Measurements from ENCODE around the gene PHLDA2. TPM values are rescaled to one million over a fixed set of nuclear protein-coding genes. Genes with fewer than 3 reads are reported as not detected.
A peak's percentile ranks its signal among the peaks of the same experiment; 100 is the strongest.

Gene PHLDA2
- total and polyA plus RNA-seq, 2 donors from 2014 or later = 9.0 to 19.7 TPM

DNA sequence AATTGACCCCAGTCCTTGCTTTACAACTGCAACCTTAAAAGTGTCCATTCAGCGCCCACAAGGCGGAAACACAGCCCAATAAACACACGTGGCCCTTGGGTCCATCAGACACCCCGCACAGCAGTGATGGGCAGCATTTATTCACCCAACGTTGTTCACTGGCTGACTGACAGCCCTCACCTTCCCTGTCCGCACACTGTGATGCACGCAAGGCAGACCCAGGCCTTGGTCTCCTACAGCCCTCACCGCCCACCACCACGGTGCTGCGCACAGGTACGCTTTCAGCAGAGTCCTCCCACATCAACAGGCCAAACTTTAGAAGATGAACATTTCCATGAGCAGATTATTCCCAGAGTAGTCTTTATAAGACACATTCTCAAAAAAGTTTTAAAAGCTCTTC lies 20.7 kb upstream of the PHLDA2 start:
- FAIRE-seq = no peak
- no peaks in the 10 kb centered on the region for H3K9me3 ChIP-seq (ENCODE audit: control insufficient read depth in 2 of 3, insufficient read depth in 1 of 3, low read length in 3 of 3)
- no peak overlapping the region for H3K4me3 ChIP-seq (ENCODE audit: low read length in 3 of 3)
- no peak for DNase-seq
- no peak overlapping the region for H3K27ac ChIP-seq (ENCODE audit: low read depth in 2 of 2, low read length in 2 of 2)
- TF ChIP-seq, protein P1, sequence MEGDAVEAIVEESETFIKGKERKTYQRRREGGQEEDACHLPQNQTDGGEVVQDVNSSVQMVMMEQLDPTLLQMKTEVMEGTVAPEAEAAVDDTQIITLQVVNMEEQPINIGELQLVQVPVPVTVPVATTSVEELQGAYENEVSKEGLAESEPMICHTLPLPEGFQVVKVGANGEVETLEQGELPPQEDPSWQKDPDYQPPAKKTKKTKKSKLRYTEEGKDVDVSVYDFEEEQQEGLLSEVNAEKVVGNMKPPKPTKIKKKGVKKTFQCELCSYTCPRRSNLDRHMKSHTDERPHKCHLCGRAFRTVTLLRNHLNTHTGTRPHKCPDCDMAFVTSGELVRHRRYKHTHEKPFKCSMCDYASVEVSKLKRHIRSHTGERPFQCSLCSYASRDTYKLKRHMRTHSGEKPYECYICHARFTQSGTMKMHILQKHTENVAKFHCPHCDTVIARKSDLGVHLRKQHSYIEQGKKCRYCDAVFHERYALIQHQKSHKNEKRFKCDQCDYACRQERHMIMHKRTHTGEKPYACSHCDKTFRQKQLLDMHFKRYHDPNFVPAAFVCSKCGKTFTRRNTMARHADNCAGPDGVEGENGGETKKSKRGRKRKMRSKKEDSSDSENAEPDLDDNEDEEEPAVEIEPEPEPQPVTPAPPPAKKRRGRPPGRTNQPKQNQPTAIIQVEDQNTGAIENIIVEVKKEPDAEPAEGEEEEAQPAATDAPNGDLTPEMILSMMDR (IDR thresholded peaks at IDR 0.05; ENCODE audit: borderline replicate concordance, extremely low read depth, insufficient read depth) = no peak
- H3K4me1 ChIP-seq (ENCODE audit: control insufficient read depth in 2 of 3, insufficient read depth in 2 of 3, low read depth in 1 of 3, low read length in 3 of 3) = peaks cover 0 to 8% (median 7%) of the 10 kb centered on the region in 3 donors
- intact Hi-C loops (cut with DNase I) = no loop called here
- no peaks in the 10 kb centered on the region for H3K27me3 ChIP-seq (ENCODE audit: control insufficient read depth, insufficient read depth, low read length)
- H3K9ac ChIP-seq (ENCODE audit: low read length in 3 of 3) = no peak overlapping the region
- H3K36me3 ChIP-seq (ENCODE audit: control insufficient read depth in 2 of 3, insufficient read depth in 3 of 3, low read length in 3 of 3) = peaks cover 3 to 78% (median 36%) of the 10 kb centered on the region in 3 donors

DNA sequence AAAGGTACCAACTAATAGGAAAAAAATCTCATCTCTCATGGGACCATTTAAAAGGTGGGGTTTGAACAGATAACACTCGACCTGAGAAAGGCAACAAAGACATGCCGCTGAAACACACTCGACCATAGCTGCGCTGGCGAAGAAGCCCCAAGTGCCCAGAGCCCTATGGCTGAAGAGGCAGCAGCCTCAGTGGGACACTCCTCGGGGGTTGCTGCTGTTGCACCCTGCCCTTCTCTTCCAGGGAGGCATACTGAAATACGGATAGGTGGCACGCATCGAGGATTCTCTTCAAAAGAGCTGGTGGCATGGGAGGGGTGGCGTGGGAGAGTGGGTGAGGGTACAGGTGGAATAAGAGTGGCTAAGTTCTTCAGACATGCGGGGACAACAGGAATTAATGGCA lies 18.5 kb upstream of the PHLDA2 start:
- Histone ChIP-seq H3K4me1 (ENCODE audit: control insufficient read depth in 2 of 3, insufficient read depth in 2 of 3, low read depth in 1 of 3, low read length in 3 of 3) (peaks cover 0 to 18% (median 7%) of the 10 kb centered on the region in 3 donors), H3K27ac (ENCODE audit: low read depth in 2 of 2, low read length in 2 of 2) (no peak overlapping the region), H3K27me3 (ENCODE audit: control insufficient read depth, insufficient read depth, low read length) (no peaks in the 10 kb centered on the region), H3K9ac (ENCODE audit: low read length in 3 of 3) (no peak overlapping the region), H3K4me3 (ENCODE audit: low read length in 3 of 3) (no peak overlapping the region), H3K36me3 (ENCODE audit: control insufficient read depth in 2 of 3, insufficient read depth in 3 of 3, low read length in 3 of 3) (peaks cover 0 to 59% (median 28%) of the 10 kb centered on the region in 3 donors), H3K9me3 (ENCODE audit: control insufficient read depth in 2 of 3, insufficient read depth in 1 of 3, low read length in 3 of 3) (no peaks in the 10 kb centered on the region)
- DNase-seq (no peak), FAIRE-seq (no peak)
- TF ChIP-seq, protein P1 (IDR thresholded peaks at IDR 0.05; ENCODE audit: borderline replicate concordance, extremely low read depth, insufficient read depth) = no peak
- intact Hi-C loops (cut with DNase I) = no loop called here

DNA sequence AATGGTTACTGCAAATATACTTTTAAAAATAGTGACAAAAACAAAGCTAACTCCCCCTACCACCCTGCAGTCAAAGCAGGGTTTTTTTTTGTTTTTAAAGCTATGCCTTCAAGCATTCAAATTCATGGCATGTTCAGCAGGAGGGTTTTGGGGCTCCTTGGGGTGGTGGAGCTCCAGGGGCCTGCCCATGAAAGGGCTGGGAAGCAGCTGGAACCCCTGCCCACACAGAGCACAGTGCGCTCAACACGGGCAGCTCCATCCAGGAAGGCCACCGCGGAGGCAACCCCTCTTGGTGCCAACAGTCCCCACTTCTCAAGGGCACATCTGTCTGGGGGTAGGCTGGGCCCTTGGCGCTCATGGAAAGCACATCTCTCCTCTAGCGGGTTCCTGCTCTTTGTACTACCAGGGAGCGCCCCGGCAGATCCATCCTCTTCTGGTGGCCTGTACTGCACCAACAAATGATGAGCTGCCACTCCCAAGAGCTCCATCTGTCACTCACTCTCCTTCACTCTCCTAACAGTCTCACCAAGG lies 16.6 kb upstream of the PHLDA2 start:
- DNase-seq (peak in 1 of 5 donors; percentile 40), FAIRE-seq (no peak)
- Histone ChIP-seq H3K4me1 (ENCODE audit: control insufficient read depth in 2 of 3, insufficient read depth in 2 of 3, low read depth in 1 of 3, low read length in 3 of 3) (peaks cover 0 to 19% (median 7%) of the 10 kb centered on the region in 3 donors), H3K4me3 (ENCODE audit: low read length in 3 of 3) (no peak overlapping the region), H3K36me3 (ENCODE audit: control insufficient read depth in 2 of 3, insufficient read depth in 3 of 3, low read length in 3 of 3) (peaks cover 0 to 41% (median 9%) of the 10 kb centered on the region in 3 donors), H3K27me3 (ENCODE audit: control insufficient read depth, insufficient read depth, low read length) (no peaks in the 10 kb centered on the region), H3K27ac (ENCODE audit: low read depth in 2 of 2, low read length in 2 of 2) (no peak overlapping the region), H3K9ac (ENCODE audit: low read length in 3 of 3) (no peak overlapping the region), H3K9me3 (ENCODE audit: control insufficient read depth in 2 of 3, insufficient read depth in 1 of 3, low read length in 3 of 3) (no peaks in the 10 kb centered on the region)
- TF ChIP-seq, protein P1 (IDR thresholded peaks at IDR 0.05; ENCODE audit: borderline replicate concordance, extremely low read depth, insufficient read depth) = no peak
- intact Hi-C loops (cut with DNase I) = no loop called here
